Osteoblast (primary cell): ENCODE data around the gene GPR34. TPM values are rescaled to one million over a fixed set of nuclear protein-coding genes. Genes with fewer than 3 reads are reported as not detected.

Experiments used
- DNase-seq: peaks from one replicate; pipeline ENCODE4 v3.0.0; 2011; ENCODE audit warnings: low spot score, mixed read lengths; ENCODE audit not compliant: insufficient read length; ENCODE audit errors: missing footprints
- H2AFZ ChIP-seq: 2 replicates; pipeline ENCODE4 v1.6.0; 2011; ENCODE audit warnings: mild to moderate bottlenecking, low read length
- H3K27ac ChIP-seq: 2 replicates; pipeline ENCODE4 v1.5.1; 2011; ENCODE audit warnings: mild to moderate bottlenecking, low read depth, low read length, moderate library complexity
- H3K27me3 ChIP-seq: 2 replicates; pipeline ENCODE4 v1.6.0; 2012; ENCODE audit warnings: mild to moderate bottlenecking, control low read depth, inconsistent platforms, low read length, moderate library complexity; ENCODE audit not compliant: insufficient read depth
- H3K36me3 ChIP-seq: 2 replicates; pipeline ENCODE4 v1.5.1; 2011; ENCODE audit warnings: mild to moderate bottlenecking, low read length, control low read depth, moderate library complexity; ENCODE audit not compliant: insufficient read depth
- H3K4me1 ChIP-seq: 2 replicates; pipeline ENCODE4 v1.5.1; 2011; ENCODE audit warnings: mild to moderate bottlenecking, low read length, control low read depth, moderate library complexity; ENCODE audit not compliant: insufficient read depth
- H3K4me2 ChIP-seq: 2 replicates; pipeline ENCODE4 v1.6.0; 2011; ENCODE audit warnings: mild to moderate bottlenecking, low read length; ENCODE audit not compliant: insufficient read depth
- H3K4me3 ChIP-seq: fragments of 200-600 bp; sonication (generic); 3 replicates; pipeline ENCODE4 v1.5.1; 2012; ENCODE audit warnings: mild to moderate bottlenecking, low read length, inconsistent platforms; ENCODE audit not compliant: insufficient read depth
- H3K79me2 ChIP-seq: 2 replicates; pipeline ENCODE4 v1.6.0; 2012; ENCODE audit warnings: mild to moderate bottlenecking, low read length, control low read depth, inconsistent platforms; ENCODE audit not compliant: insufficient read depth
- H3K9me3 ChIP-seq: 2 replicates; pipeline ENCODE4 v1.5.1; 2011; ENCODE audit warnings: low read depth, low read length, control low read depth
- H4K20me1 ChIP-seq: 2 replicates; pipeline ENCODE4 v1.6.0; 2012; ENCODE audit warnings: mild to moderate bottlenecking, low read length, control low read depth; ENCODE audit not compliant: insufficient read depth
- CTCF ChIP-seq: IDR thresholded peaks from 2 replicates; pipeline ENCODE4 v1.5.1; 2011; ENCODE audit warnings: mild to moderate bottlenecking, low read depth, low read length, moderate library complexity; ENCODE audit errors: extremely low read depth
- small RNA-seq: library from RNA; depleted of rRNA; stranded (forward); fragments of <200 nt; gene quantifications from one replicate; pipeline ENCODE3, GENCODE V24; 2012
- total RNA-seq: library from RNA; depleted of rRNA; stranded (reverse); fragments of >200 nt; gene quantifications from 2 replicates; pipeline ENCODE4 v1.2.3, GENCODE V29; 2012

Gene GPR34
- total RNA-seq, 1 donor, result 0.72 TPM

GRCh38 chrX:41737065-41737464, 48.3 kb downstream of the GPR34 start:
- peaks cover 3% of the 10 kb centered on the region for H3K27me3 ChIP-seq
- no peak overlapping the region for H3K27ac ChIP-seq
- H4K20me1 ChIP-seq, result no peaks in the 10 kb centered on the region
- H2AFZ ChIP-seq, result no peak overlapping the region
- no peak for DNase-seq
- no peak overlapping the region for H3K4me2 ChIP-seq
- no peaks in the 10 kb centered on the region for H3K4me1 ChIP-seq
- no peak for TF ChIP-seq CTCF
- no peaks in the 10 kb centered on the region for H3K36me3 ChIP-seq
- no peaks in the 10 kb centered on the region for H3K9me3 ChIP-seq
- H3K4me3 ChIP-seq, result no peak overlapping the region
- no peaks in the 10 kb centered on the region for H3K79me2 ChIP-seq

DNA sequence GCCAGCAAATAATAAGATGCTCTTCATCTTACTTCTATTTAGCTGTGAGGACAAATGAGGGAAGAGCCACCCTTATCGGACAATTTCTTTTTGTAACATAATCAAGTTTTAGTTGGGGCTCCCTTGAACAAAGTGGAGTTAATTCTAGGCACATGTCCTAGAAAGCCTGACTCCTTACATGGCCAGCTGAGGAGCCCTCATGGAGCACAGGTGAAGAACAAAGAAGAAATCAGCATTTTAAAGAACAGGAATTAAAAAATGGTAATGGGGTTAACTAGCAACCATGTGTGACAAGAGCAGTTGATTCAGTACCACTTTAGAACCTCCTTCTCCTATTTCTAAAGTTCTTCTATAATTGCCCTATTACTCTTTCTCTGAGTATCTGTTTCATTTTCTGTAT, 51.1 kb downstream of the GPR34 start:
- Histone ChIP-seq H3K27ac (no peak overlapping the region), H3K4me2 (no peak overlapping the region), H2AFZ (no peak overlapping the region), H3K9me3 (no peaks in the 10 kb centered on the region), H4K20me1 (no peaks in the 10 kb centered on the region), H3K4me1 (no peaks in the 10 kb centered on the region), H3K27me3 (peaks cover 3% of the 10 kb centered on the region), H3K36me3 (no peaks in the 10 kb centered on the region), H3K4me3 (no peak overlapping the region), H3K79me2 (no peaks in the 10 kb centered on the region)
- DNase-seq, result no peak
- no peak for TF ChIP-seq CTCF

Small RNA genes lying within 50 kb of the gene (small RNA-seq; reads per million reads assigned to genes)
- not detected for gene RN7SL144P

Other genes with a start within 250 kb of the GPR34 start
- gene NYX, start 241.6 kb upstream of the GPR34 start, total RNA-seq, result not detected in 2 replicates
- gene GPR82, start 35.2 kb downstream of the GPR34 start, total RNA-seq, result not detected in 2 replicates
- gene CASK, start 234.6 kb downstream of the GPR34 start, total RNA-seq, result 40.4 and 55.4 TPM in 2 replicates